Small intestine (tissue), 7 donors: ENCODE results near the gene DCBLD2. TPM values are rescaled to one million over a fixed set of nuclear protein-coding genes. Genes with fewer than 3 reads are reported as not detected.

Experiments
- DNase-seq, 2 donors: peaks; one replicate each; pipeline versions ENCODE4 v3.0.0 to v3.0.0-alpha.2; 2013
- FAIRE-seq: peaks from 2 replicates; lab custom pipeline; 2012; peaks lifted over from hg19 to GRCh38; lab: Jason Lieb, UNC
- H3K27ac ChIP-seq, 3 donors: one replicate each; pipeline ENCODE4 v1.5.1; 2013; ENCODE audit warnings: low read length in 2 of 3, mild to moderate bottlenecking in 2 of 3, control low read depth in 1 of 3, inconsistent platforms in 1 of 3, low read depth in 1 of 3, moderate library complexity in 1 of 3
- H3K27me3 ChIP-seq, 3 donors: one replicate each; pipeline ENCODE4 v1.6.1; 2013; ENCODE audit warnings: low read length in 3 of 3, inconsistent platforms in 1 of 3; ENCODE audit not compliant: control insufficient read depth in 3 of 3, insufficient read depth in 3 of 3
- H3K36me3 ChIP-seq, 3 donors: one replicate each; pipeline ENCODE4 v1.6.1; 2013; ENCODE audit warnings: low read length in 3 of 3, inconsistent platforms in 1 of 3, low read depth in 1 of 3, mild to moderate bottlenecking in 1 of 3, moderate library complexity in 1 of 3; ENCODE audit not compliant: control insufficient read depth in 3 of 3, insufficient read depth in 2 of 3
- H3K4me1 ChIP-seq, 3 donors: one replicate each; pipeline ENCODE4 v1.6.1; 2013; ENCODE audit warnings: low read length in 2 of 3, inconsistent platforms in 1 of 3, low read depth in 1 of 3, mild to moderate bottlenecking in 1 of 3, moderate library complexity in 1 of 3; ENCODE audit not compliant: control insufficient read depth in 3 of 3, insufficient read depth in 2 of 3
- H3K4me3 ChIP-seq, 3 donors: one replicate each; pipeline ENCODE4 v1.5.1; 2013; ENCODE audit warnings: low read length in 3 of 3, control low read depth in 1 of 3, inconsistent platforms in 1 of 3, low read depth in 1 of 3, mild to moderate bottlenecking in 1 of 3, moderate library complexity in 1 of 3
- H3K9me3 ChIP-seq, 2 donors: one replicate each; pipeline ENCODE4 v1.6.1; 2013; ENCODE audit warnings: low read depth in 1 of 2, low read length in 1 of 2; ENCODE audit not compliant: control insufficient read depth in 2 of 2, insufficient read depth in 1 of 2
- WGBS, 3 donors: extraction: QIAGEN DNeasy Blood & Tissue Kit; methylation state at CpG; one replicate each; pipeline ENCODE4 v1.1.7; 2013; 5-methylcytosine and 5-hydroxymethylcytosine counted together
- polyA plus RNA-seq, 4 donors: library from polyadenylated mRNA; stranded (reverse) in 3 of 4; unstranded in 1 of 4; fragments of 200-250 nt in 3 of 4; fragments of 120-200 nt in 1 of 4; gene quantifications; one replicate each; pipeline versions ENCODE4 v1.2.1 to v1.2.3, GENCODE V29; 2013
- donor health status: healthy with polysubstance abuse.
- donor health status: control.
- donor health status: control.
- donor health status: Bipolar disorder and iron deficiency.
- donor health status: healthy.

DCBLD2 gene
- polyA plus RNA-seq, 4 donors = 0.22 to 10.0 (median 2.0) TPM

GRCh38 chr3:98788651-98789050, 112.8 kb downstream of the DCBLD2 start:
- FAIRE-seq (no peak), DNase-seq (no peak)
- Histone ChIP-seq H3K4me1 (peaks cover 0 to 3% (median 0%) of the 10 kb centered on the region in 3 donors), H3K4me3 (no peak overlapping the region), H3K27me3 (no peaks in the 10 kb centered on the region), H3K27ac (no peak overlapping the region), H3K9me3 (no peaks in the 10 kb centered on the region), H3K36me3 (no peaks in the 10 kb centered on the region)
- 54 to 63% (median 62%) methylated on average over 2 of the region's 2 CpGs for WGBS, 3 donors

GRCh38 chr3:98787181-98787580, 114.3 kb downstream of the DCBLD2 start:
- Histone ChIP-seq H3K9me3 (no peaks in the 10 kb centered on the region), H3K4me1 (peaks cover 0 to 3% (median 0%) of the 10 kb centered on the region in 3 donors), H3K27me3 (no peaks in the 10 kb centered on the region), H3K4me3 (no peak overlapping the region), H3K27ac (no peak overlapping the region), H3K36me3 (no peaks in the 10 kb centered on the region)
- DNase-seq (no peak), FAIRE-seq (no peak)
- 72 to 88% (median 75%) methylated on average over 2 of the region's 2 CpGs for WGBS, 3 donors

GRCh38 chr3:98786364-98787006, 115.0 kb downstream of the DCBLD2 start:
- 64 to 80% (median 70%) methylated on average over 4 of the region's 4 CpGs for WGBS, 3 donors
- Histone ChIP-seq H3K4me3 (no peak overlapping the region), H3K36me3 (no peaks in the 10 kb centered on the region), H3K27ac (no peak overlapping the region), H3K9me3 (no peaks in the 10 kb centered on the region), H3K27me3 (no peaks in the 10 kb centered on the region), H3K4me1 (peaks cover 0 to 3% (median 0%) of the 10 kb centered on the region in 3 donors)
- DNase-seq (peak; percentile 8 to 16), FAIRE-seq (no peak)

DNA sequence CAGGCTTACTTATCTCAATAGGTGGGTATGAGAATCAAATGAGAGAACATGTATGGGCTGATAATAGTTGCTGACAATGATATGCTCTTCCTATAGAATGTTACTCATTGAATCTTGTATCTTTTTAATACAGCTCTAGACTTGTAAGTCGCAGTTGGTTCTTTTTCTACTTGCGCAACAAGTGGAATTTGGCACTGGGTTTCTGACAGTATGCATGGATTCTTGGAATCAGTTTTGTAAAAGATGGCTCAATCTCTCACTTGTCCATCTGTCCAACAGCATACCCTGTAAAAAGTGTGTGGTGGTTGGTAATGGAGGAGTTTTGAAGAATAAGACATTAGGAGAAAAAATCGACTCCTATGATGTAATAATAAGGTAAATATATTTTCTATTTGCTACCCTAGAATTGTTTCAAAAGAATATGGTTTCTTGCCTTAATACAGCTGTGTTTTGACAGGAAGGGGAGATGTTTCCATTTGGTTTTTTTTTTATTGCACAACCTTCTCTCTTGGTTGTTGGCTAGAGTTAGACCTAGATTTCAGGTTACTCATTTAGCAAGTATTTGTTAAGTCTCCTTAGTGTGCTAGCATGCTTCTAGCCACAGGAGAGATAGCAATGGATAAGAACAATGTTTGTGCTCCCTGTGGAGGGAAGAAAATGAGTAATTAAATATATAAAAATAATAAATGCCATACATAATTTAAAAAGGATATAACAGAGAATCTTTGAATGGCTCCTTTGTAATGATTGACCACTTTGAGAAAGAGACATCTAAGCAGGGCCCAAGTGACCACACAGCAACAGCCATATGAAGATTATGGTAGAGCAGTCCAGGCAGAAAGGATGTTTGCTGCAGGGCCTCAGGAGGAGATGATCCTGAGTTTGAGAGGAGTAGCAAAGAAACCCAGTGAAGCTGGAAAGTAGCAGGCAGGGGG, 116.6 kb downstream of the DCBLD2 start:
- FAIRE-seq (no peak), DNase-seq (no peak)
- H3K9me3 ChIP-seq = no peaks in the 10 kb centered on the region
- H3K4me3 ChIP-seq = no peak overlapping the region
- no peak overlapping the region for H3K27ac ChIP-seq
- 51 to 54% (median 53%) methylated on average over 3 of the region's 3 CpGs for WGBS, 3 donors
- peaks cover 0 to 3% (median 0%) of the 10 kb centered on the region in 3 donors for H3K4me1 ChIP-seq
- H3K36me3 ChIP-seq = no peaks in the 10 kb centered on the region
- no peaks in the 10 kb centered on the region for H3K27me3 ChIP-seq

- FAIRE-seq = no peak
- 78 to 87% (median 79%) methylated on average over 5 of the region's 5 CpGs for WGBS, 3 donors
- H3K27ac ChIP-seq = no peak overlapping the region
Observed at GRCh38 chr3:98784042-98784441, 117.5 kb downstream of the DCBLD2 start.

DNA sequence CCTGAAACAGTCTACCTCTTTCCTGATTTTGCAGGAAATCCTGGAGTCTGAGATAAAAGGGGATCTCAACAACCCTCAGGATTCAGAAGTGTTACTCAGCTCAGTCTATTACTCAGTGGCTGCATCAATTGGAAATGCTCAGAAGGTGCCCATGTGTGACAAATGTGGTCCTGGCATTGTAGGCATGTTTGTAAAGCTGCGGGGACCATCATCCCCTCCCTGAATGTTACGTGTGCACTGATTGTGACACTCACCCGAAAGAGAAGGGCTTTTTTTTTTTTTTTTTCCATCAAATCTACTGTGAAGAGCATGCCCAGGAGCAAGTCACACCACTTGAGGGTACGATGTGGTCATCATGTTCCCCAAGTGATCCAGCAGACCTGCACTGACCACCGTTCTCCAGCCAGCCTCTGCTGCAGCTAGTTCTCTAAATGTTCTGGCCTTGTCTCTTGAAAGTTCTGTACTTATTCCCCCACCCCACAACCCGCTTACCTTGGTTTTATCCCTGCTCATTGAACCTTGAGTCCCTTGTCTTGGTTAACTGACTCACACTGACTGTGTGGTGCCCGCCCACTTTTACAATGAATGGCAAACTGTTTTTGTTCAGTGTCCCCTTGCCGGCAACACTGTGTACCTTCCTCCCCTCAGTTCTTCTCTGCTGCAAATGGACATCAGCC, 118.5 kb downstream of the DCBLD2 start:
- Histone ChIP-seq H3K36me3 (no peaks in the 10 kb centered on the region), H3K27ac (no peak overlapping the region), H3K4me3 (no peak overlapping the region), H3K9me3 (no peaks in the 10 kb centered on the region), H3K4me1 (peaks cover 0 to 14% (median 3%) of the 10 kb centered on the region in 3 donors), H3K27me3 (no peaks in the 10 kb centered on the region)
- FAIRE-seq (no peak), DNase-seq (no peak)
- WGBS, 3 donors = 68 to 83% (median 71%) methylated on average over 8 of the region's 8 CpGs

More at GRCh38 chr3:98784042-98784441, 117.5 kb downstream of the DCBLD2 start:
- Histone ChIP-seq H3K27me3 (no peaks in the 10 kb centered on the region), H3K4me3 (no peak overlapping the region), H3K4me1 (peaks cover 0 to 5% (median 3%) of the 10 kb centered on the region in 3 donors), H3K36me3 (no peaks in the 10 kb centered on the region), H3K9me3 (no peaks in the 10 kb centered on the region)
- no peak for DNase-seq

DNA sequence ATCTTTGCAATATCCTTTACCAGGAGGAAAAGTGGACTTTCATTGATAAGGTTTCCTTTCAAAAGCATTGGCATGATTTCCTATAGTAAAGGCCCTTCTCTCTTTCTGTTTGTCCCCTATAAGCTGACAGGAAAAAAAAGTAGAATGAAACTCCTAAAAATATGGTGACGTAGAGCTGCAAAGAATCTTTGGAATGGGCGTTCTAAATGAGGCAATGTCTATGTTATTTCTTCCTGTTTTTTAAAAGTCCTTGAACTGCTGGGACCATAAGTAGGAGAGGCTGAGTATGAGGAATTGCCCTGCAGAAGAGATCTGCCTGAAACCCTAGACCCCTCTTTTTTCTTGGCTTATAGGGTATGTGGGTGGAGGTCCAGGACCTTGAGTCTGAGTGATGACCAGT, 121.2 kb downstream of the DCBLD2 start:
- FAIRE-seq (no peak), DNase-seq (no peak)
- H3K4me1 ChIP-seq = peaks cover 0 to 28% (median 0%) of the 10 kb centered on the region in 3 donors
- no peaks in the 10 kb centered on the region for H3K27me3 ChIP-seq
- H3K27ac ChIP-seq = no peak overlapping the region
- no peaks in the 10 kb centered on the region for H3K9me3 ChIP-seq
- no peak overlapping the region for H3K4me3 ChIP-seq
- WGBS, 3 donors = 84 to 93% (median 86%) methylated on average over 2 of the region's 2 CpGs
- no peaks in the 10 kb centered on the region for H3K36me3 ChIP-seq
